AG04449 (cell line): Measurements from ENCODE around the gene ZBTB18.

ENCODE experiments used
- CTCF ChIA-PET: fragments of 350-600 bp; formaldehyde crosslinking; extraction: SDS; loops from one replicate; lab custom pipeline; 2021; ENCODE audit warnings: antibody characterized with exemption; lab: Yijun Ruan, JAX
- POLR2A ChIA-PET: fragments of 400-600, 350-600 bp; formaldehyde crosslinking; extraction: SDS; loops from one replicate; lab custom pipeline; 2020; ENCODE audit warnings: antibody characterized with exemption, inconsistent platforms; lab: Yijun Ruan, JAX
- DNase-seq: peaks from one replicate; pipeline ENCODE4 v3.0.0-alpha.2; 2010; ENCODE audit warnings: low read depth, low spot score
- H3K4me3 ChIP-seq: 2 replicates; pipeline ENCODE4 v1.5.1; 2011; ENCODE audit warnings: low read depth, mild to moderate bottlenecking, control low read depth, low read length
- CTCF ChIP-seq: IDR thresholded peaks from one replicate; pipeline ENCODE4 v1.5.1; 2011; ENCODE audit warnings: mild to moderate bottlenecking, moderate library complexity, low read length, control low read depth, inconsistent platforms; ENCODE audit not compliant: insufficient read depth; ENCODE audit errors: missing control alignments

ZBTB18 gene

GRCh38 chr1:244077473-244078220 lies 26.6 kb downstream of the ZBTB18 start:
- CTCF ChIA-PET: no interaction called here
- no peak overlapping the region for H3K4me3 ChIP-seq
- POLR2A ChIA-PET: no interaction called here
- no peak for TF ChIP-seq CTCF
- no peak for DNase-seq

GRCh38 chr1:244080343-244080929 lies 29.4 kb downstream of the ZBTB18 start:
- TF ChIP-seq CTCF: no peak
- no peak overlapping the region for H3K4me3 ChIP-seq
- POLR2A ChIA-PET: interaction anchor here (0.6 kb wide), 1 partner anchor 30 kb away, joined by 3 read pairs; no protein-coding TSS in a partner anchor
- CTCF ChIA-PET: interaction anchor here (2.1 kb wide), 1 partner anchor 192 kb away, joined by 8 read pairs; no protein-coding TSS in a partner anchor
- no peak for DNase-seq

- CTCF ChIA-PET: no interaction called here
- H3K4me3 ChIP-seq: no peak overlapping the region
- no peak for TF ChIP-seq CTCF
- DNase-seq: no peak
- POLR2A ChIA-PET: no interaction called here
Measured at GRCh38 chr1:244082969-244083368, 31.9 kb downstream of the ZBTB18 start.

- CTCF ChIA-PET: no interaction called here
- DNase-seq: no peak
- no peak for TF ChIP-seq CTCF
- POLR2A ChIA-PET: no interaction called here
- no peak overlapping the region for H3K4me3 ChIP-seq
Measured at GRCh38 chr1:244083383-244083943, 32.4 kb downstream of the ZBTB18 start.

GRCh38 chr1:244084763-244085162 lies 33.7 kb downstream of the ZBTB18 start:
- no peak overlapping the region for H3K4me3 ChIP-seq
- ChIA-PET POLR2A (no interaction called here), CTCF (no interaction called here)
- no peak for TF ChIP-seq CTCF
- no peak for DNase-seq

GRCh38 chr1:244085891-244086290 lies 34.8 kb downstream of the ZBTB18 start:
- no peak overlapping the region for H3K4me3 ChIP-seq
- TF ChIP-seq CTCF: no peak
- ChIA-PET CTCF (no interaction called here), POLR2A (no interaction called here)
- DNase-seq: no peak
